Measurements from ENCODE around the gene SLC25A17. TPM values are rescaled to one million over a fixed set of nuclear protein-coding genes. Genes with fewer than 3 reads are reported as not detected.
"Not testable (repeated sequence)": the region's sequence is repeated elsewhere in the genome, so short reads cannot be mapped to it uniquely, and the experiment has no call there.

The SLC25A17 gene
- total RNA-seq, 2 experiments from 2014 or later = 23.0 to 24.6 TPM

DNA sequence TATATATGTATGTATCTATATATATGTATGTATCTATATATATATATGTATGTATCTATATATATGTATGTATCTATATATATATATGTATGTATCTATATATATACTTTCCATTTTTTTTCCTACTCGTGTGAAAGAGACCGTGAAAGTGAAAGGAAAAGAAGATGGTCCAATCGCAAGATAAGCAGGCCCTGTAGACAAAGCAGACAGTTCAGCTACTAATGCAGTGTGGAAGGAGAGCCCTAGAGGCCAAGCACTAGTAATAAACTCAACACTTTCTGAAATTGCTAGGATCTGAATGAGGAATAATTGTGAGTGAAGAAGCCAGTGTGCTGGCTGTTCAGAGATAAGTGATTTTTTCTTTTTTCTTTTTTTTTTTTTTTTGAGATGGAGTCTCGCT is 92.6 kb downstream of the SLC25A17 start:
- CTCF ChIA-PET = interaction anchor here (0.6 to 1.5 kb wide), 2 partner anchors 21 to 43 kb away, joined by 3 to 5 read pairs; no protein-coding TSS in a partner anchor
- intact Hi-C loops (cut with micrococcal nuclease) = loop anchor here (5.0 kb wide), 3 partner anchors 36 to 91 kb away; partner anchors contain the start of gene SLC25A17
- DNase-seq = peak; percentile 47
- Mint-ChIP-seq H3K4me3 (peak overlapping the region; percentile 69), H3K36me3 (ENCODE audit: low read depth) (peaks cover 4% of the 10 kb centered on the region), H3K9me3 (no peaks in the 10 kb centered on the region), H3K27ac (peak overlapping the region; percentile 82), H3K4me1 (ENCODE audit: low read depth) (peaks cover 34% of the 10 kb centered on the region), H3K27me3 (ENCODE audit: low read depth) (no peaks in the 10 kb centered on the region)

DNA sequence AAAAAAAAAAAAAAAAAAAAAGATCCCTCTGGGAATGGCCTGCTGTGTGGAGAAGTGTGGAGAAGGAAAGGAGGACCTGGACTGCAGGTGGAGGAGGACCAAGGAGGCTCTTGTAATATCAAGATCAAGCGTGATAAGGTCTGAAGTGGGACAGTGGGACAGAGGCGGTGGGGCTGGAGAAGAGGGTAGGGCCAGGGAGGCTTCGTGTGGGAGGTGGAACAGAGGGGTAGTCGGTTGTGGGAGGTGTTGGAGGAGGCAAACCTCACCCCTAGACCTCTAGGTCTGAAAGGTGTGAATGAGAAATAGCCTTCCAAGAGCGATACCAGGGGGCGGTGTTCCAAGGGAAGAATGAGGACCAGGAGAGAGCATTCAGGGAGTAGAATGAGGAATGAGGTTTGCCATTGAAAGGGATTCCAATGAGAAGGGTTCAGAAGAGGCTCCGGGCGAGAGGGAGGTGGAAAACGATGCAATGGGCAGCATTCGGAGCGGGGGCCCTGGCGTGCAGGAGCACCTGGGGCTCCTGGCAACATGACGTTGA is 95.7 kb downstream of the SLC25A17 start:
- H3K36me3 Mint-ChIP-seq (ENCODE audit: low read depth) = no peaks in the 10 kb centered on the region
- CTCF ChIA-PET = no interaction called here
- H3K27me3 Mint-ChIP-seq (ENCODE audit: low read depth) = no peaks in the 10 kb centered on the region

DNA sequence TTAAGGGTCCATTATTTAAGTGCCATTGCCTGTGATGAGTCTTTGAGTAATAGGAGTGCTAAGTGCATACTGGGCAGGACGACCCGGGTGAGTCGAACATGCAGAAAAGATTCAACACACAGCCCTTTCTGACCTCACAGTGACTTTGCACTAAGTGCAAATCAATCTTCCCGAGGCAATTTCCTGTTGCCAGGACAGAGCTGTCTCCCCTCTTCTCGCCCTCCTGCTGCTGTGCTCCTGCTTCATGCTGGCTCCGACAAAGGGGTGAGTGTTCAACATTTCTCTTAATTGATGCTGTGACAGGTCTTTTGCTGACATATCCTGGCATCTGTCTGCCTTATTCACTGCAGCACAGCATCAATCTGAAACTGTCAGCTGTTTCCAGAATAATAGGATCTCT is 97.9 kb downstream of the SLC25A17 start:
- Mint-ChIP-seq H3K27me3 (ENCODE audit: low read depth) (no peaks in the 10 kb centered on the region), H3K4me3 (no peak overlapping the region), H3K36me3 (ENCODE audit: low read depth) (no peaks in the 10 kb centered on the region), H3K9me3 (no peaks in the 10 kb centered on the region), H3K4me1 (ENCODE audit: low read depth) (peaks cover 11% of the 10 kb centered on the region), H3K27ac (no peak overlapping the region)
- CTCF ChIA-PET = no interaction called here
- intact Hi-C loops (cut with micrococcal nuclease) = no loop called here
- peak; percentile 27 for DNase-seq

More for the DNA sequence above, 95.7 kb downstream of the SLC25A17 start:
- DNase-seq = no peak
- H3K27ac Mint-ChIP-seq = no peak overlapping the region
- no peak overlapping the region for H3K4me3 Mint-ChIP-seq
- intact Hi-C loops (cut with micrococcal nuclease) = no loop called here
- H3K4me1 Mint-ChIP-seq (ENCODE audit: low read depth) = peaks cover 23% of the 10 kb centered on the region
- H3K9me3 Mint-ChIP-seq = no peaks in the 10 kb centered on the region

DNA sequence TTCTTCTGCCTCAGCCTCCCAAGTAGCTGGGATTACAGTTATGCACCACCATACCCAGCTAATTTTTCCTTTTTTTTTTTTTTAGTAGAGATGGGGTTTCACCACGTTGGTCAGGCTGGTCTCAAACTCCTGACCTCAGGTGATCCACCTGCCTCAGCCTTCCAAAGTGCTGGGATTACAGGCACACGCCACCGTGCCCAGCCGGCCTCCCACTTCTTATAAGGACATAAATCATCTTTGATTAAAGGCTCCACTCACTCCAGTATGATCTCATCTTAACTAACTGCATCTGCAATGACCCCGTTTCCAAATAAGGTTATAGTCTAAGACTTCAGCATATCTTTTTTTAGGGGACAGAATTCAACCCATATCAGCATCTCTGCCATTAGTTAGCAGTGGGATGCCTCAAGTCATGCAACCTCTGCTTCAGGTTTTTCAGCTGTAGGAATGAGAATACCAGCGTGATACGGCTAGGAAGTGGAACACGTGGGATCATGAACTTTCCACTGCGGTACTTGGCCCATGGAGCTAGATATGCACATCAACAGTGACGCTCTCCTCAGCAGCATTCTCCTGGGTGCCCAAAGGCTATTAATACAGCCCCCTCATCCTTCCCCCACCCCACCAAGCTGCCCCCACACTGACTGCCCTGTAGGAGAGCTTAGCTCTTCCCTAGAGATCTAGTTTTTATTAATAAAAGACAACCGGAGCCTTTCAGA is 98.4 kb downstream of the SLC25A17 start:
- Mint-ChIP-seq H3K27me3 (ENCODE audit: low read depth) (no peaks in the 10 kb centered on the region), H3K4me1 (ENCODE audit: low read depth) (peaks cover 11% of the 10 kb centered on the region), H3K4me3 (no peak overlapping the region), H3K9me3 (no peaks in the 10 kb centered on the region), H3K36me3 (ENCODE audit: low read depth) (no peaks in the 10 kb centered on the region), H3K27ac (no peak overlapping the region)
- CTCF ChIA-PET = no interaction called here
- DNase-seq = no peak
- intact Hi-C loops (cut with micrococcal nuclease) = no loop called here

DNA sequence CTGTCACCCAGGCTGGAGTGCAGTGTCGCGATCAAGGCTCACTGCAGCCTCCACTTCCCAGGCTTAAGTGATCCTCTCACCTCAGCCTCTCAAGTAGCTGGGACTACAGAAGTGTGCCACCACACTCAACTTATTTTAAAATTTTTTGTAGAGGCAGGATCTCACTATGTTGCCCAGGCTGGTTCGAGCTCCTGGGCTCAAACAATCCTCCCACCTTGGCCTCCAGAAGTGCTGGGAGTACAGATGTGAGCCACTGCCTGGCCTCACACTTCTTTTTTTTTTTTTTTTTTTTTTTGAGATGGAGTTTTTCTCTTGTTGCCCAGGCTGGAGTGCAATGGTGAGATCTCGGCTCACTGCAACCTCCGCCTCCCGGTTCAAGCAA is 99.0 kb downstream of the SLC25A17 start:
- H3K4me1 Mint-ChIP-seq (ENCODE audit: low read depth) = peaks cover 11% of the 10 kb centered on the region
- DNase-seq; H3K9me3 Mint-ChIP-seq; H3K4me3 Mint-ChIP-seq; H3K36me3 Mint-ChIP-seq (ENCODE audit: low read depth); H3K27ac Mint-ChIP-seq; H3K27me3 Mint-ChIP-seq (ENCODE audit: low read depth); intact Hi-C loops (cut with micrococcal nuclease): not testable (repeated sequence)
- CTCF ChIA-PET = interaction anchor here (1.1 kb wide), 1 partner anchor 41 kb away, joined by 6 read pairs; no protein-coding TSS in a partner anchor

Small RNA genes within 50 kb of the gene (microRNA-seq; reads per million reads assigned to microRNA genes)
- gene MIR4766 (ENCODE audit: borderline microRNAs expressed, borderline replicate concordance) = 8.2 reads per million, percentile 15 among the genes with 10 or more reads in this experiment

Other genes with a start within 250 kb of the SLC25A17 start
- gene MRTFA, start 182.6 kb downstream of the SLC25A17 start, total RNA-seq = 10 to 100 TPM; 47.2 to 48.9 TPM
- not detected for gene MCHR1, start 139.9 kb downstream of the SLC25A17 start, total RNA-seq
- 100 to 1,000 TPM; 240 to 254 TPM for gene ST13, start 37.3 kb upstream of the SLC25A17 start, total RNA-seq
- 10 to 100 TPM; 15.7 to 19.6 TPM for gene XPNPEP3, start 37.8 kb upstream of the SLC25A17 start, total RNA-seq
- not detected for gene DNAJB7, start 42.8 kb upstream of the SLC25A17 start, total RNA-seq
- 10 to 100 TPM; 90.1 to 93.3 TPM for gene RBX1, start 132.0 kb upstream of the SLC25A17 start, total RNA-seq

Measured in activated naive CD4-positive, alpha-beta T cell treated with anti-CD3 and anti-CD28 coated beads for 36 hours (primary cell).